ENCODE measurements around the gene SRPX.

DNA sequence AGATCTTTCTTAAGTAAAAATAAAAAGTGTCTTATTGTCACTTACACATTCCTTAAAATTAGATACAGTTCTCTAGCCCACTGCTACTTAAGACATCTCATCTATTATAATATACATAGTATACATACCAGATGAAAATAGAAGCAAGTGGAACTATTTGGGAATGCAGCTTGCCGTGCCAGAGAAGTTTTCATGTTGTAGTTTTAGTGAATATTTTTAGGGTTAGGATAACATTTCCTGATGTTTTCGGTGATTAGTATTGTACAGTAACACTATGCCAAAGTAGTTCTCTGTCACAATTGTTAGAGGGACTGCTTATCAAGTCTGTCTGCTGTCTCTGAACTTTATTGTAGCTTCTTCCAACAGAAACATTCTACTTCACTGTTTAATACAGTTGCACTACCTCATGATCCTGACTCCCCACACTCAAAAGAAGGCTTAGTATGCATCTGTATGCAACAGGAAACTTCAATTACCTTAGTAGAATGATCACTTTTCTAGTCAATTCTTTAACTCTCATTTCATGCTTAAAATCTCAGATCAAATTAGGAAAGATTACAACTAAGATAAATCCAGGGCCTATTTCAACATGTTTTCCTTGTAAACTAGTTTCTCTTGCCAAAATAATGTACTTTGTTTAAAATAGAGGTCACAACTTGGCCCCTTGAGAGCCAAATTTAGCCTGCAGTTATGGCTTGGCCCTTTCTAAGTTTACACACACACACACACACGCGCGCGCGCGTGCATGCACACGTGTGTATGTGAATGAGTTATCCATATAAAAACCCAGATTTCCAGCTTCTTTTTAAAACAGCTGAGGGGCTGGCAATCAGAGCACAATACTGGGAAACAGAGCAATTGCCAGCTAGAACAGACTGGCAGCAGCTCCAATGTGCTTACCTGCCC lies 42.3 kb upstream of the SRPX start:
- TF ChIP-seq MAFK (IDR thresholded peaks at IDR 0.05; ENCODE audit: partially characterized antibody), result no peak
- TF ChIP-seq, protein P1, sequence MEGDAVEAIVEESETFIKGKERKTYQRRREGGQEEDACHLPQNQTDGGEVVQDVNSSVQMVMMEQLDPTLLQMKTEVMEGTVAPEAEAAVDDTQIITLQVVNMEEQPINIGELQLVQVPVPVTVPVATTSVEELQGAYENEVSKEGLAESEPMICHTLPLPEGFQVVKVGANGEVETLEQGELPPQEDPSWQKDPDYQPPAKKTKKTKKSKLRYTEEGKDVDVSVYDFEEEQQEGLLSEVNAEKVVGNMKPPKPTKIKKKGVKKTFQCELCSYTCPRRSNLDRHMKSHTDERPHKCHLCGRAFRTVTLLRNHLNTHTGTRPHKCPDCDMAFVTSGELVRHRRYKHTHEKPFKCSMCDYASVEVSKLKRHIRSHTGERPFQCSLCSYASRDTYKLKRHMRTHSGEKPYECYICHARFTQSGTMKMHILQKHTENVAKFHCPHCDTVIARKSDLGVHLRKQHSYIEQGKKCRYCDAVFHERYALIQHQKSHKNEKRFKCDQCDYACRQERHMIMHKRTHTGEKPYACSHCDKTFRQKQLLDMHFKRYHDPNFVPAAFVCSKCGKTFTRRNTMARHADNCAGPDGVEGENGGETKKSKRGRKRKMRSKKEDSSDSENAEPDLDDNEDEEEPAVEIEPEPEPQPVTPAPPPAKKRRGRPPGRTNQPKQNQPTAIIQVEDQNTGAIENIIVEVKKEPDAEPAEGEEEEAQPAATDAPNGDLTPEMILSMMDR (IDR thresholded peaks at IDR 0.05), result no peak
- TF ChIP-seq, protein P2, sequence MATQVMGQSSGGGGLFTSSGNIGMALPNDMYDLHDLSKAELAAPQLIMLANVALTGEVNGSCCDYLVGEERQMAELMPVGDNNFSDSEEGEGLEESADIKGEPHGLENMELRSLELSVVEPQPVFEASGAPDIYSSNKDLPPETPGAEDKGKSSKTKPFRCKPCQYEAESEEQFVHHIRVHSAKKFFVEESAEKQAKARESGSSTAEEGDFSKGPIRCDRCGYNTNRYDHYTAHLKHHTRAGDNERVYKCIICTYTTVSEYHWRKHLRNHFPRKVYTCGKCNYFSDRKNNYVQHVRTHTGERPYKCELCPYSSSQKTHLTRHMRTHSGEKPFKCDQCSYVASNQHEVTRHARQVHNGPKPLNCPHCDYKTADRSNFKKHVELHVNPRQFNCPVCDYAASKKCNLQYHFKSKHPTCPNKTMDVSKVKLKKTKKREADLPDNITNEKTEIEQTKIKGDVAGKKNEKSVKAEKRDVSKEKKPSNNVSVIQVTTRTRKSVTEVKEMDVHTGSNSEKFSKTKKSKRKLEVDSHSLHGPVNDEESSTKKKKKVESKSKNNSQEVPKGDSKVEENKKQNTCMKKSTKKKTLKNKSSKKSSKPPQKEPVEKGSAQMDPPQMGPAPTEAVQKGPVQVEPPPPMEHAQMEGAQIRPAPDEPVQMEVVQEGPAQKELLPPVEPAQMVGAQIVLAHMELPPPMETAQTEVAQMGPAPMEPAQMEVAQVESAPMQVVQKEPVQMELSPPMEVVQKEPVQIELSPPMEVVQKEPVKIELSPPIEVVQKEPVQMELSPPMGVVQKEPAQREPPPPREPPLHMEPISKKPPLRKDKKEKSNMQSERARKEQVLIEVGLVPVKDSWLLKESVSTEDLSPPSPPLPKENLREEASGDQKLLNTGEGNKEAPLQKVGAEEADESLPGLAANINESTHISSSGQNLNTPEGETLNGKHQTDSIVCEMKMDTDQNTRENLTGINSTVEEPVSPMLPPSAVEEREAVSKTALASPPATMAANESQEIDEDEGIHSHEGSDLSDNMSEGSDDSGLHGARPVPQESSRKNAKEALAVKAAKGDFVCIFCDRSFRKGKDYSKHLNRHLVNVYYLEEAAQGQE (IDR thresholded peaks at IDR 0.05), result no peak
- TF ChIP-seq HOXB5 (CRISPR knock-in tag; IDR thresholded peaks at IDR 0.05), result no peak
- no peak for TF ChIP-seq EHF (CRISPR knock-in tag; IDR thresholded peaks at IDR 0.05)
- no peak for TF ChIP-seq EHMT2 (IDR thresholded peaks at IDR 0.05; ENCODE audit: low read depth)
- TF ChIP-seq MYC (IDR thresholded peaks at IDR 0.05; ENCODE audit: borderline replicate concordance, low read length), result no peak
- TF ChIP-seq, protein P3, sequence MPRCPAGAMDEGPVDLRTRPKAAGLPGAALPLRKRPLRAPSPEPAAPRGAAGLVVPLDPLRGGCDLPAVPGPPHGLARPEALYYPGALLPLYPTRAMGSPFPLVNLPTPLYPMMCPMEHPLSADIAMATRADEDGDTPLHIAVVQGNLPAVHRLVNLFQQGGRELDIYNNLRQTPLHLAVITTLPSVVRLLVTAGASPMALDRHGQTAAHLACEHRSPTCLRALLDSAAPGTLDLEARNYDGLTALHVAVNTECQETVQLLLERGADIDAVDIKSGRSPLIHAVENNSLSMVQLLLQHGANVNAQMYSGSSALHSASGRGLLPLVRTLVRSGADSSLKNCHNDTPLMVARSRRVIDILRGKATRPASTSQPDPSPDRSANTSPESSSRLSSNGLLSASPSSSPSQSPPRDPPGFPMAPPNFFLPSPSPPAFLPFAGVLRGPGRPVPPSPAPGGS (IDR thresholded peaks at IDR 0.05), result no peak

Measured in A549 (cell line).